CMK (cell line): ENCODE results near the gene DNAJA1.
"Not testable (repeated sequence)": the region's sequence is repeated elsewhere in the genome, so short reads cannot be mapped to it uniquely, and the experiment has no call there.

Experiments
- DNase-seq: peaks from one replicate; pipeline ENCODE4 v3.0.0-alpha.2; 2010; ENCODE audit warnings: low read depth

DNAJA1 gene

DNA sequence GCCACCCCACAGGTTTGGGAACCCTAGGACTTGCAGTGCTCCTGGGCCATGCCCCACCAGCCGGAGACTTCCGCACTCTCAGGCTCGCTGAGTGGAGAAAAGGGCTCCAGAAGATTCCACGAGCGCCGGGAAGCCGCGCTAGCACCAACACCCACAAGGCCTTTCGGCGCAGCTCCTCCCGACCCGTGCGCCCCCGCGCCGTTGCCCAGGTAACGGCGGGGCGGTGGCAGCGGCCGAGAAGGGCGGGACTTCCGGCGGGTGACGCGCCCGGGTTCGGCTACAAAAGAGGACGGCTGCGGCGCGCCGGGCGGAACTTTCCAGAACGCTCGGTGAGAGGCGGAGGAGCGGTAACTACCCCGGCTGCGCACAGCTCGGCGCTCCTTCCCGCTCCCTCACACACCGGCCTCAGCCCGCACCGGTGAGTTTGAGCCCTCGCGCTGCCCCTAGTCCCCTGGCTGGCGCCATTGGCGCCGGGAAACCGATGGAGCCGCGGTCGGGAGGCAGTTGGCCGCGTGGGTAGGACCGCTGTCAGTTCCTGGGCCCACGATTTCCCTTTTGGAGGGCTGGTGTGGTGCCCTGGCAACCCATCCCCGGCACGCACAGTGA lies at the start of gene DNAJA1:
DNAJA1 (plus strand) TSS at position 308 of the 606 bp plus-strand sequence. CDS start 1,212 bp downstream, outside the sequence.
- DNase-seq = peak; percentile 87

DNA sequence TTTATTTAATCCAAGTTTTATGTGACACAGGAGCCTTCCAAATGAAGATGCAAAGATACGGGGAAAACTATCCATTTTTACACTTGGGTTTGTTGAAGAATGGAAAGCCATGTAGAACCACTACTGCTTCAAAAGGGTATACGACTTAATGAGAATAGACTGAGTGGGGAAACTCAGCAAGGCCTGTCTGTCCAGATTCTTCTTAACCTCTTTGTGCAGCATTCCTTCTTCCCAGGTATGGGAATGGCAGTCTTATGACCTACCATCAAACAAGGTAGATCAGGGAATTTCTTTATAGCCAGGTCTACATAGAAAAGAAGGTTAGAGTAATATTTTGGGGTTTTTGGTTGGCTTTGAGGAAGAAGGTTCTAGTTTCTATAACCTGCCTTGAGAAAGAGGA lies 47.0 kb upstream of the DNAJA1 start:
- no peak for DNase-seq

DNA sequence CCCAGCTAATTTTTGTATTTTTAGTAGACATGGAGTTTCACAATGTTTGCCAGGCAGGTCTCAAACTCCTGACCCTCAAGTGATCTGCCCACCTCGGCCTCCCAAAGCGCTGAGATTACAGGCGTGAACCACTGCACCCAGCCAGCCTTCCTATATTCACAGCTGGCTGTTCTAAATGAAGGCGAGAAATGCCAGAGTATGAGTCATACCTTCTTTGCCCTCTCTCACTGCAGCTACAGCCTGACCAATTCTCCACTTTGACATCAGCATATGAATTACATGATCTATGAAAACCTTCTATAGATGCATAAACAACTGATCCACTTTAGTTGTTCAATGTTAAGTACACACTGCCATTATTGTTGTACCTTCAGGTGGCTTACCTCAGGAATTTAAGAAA lies 38.1 kb upstream of the DNAJA1 start:
- DNase-seq = no peak

DNA sequence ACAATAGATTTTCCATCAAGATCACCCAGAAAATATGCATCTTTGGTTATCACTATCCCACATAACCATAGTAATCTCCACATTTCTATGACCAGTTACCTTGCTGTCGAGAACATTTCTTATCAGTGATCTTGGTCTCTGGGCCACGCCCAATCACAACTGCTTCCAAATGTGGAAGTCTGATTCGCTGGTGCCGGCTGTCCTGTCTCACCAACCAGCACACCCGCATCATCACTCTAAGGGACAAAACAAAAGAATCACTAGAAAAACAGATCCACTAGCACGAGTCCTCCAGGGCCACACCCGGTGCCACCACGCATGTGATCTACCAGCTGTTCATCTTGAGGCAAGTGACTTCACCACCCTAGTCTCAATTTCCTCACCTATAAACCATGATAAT lies 35.4 kb upstream of the DNAJA1 start:
- no peak for DNase-seq

DNA sequence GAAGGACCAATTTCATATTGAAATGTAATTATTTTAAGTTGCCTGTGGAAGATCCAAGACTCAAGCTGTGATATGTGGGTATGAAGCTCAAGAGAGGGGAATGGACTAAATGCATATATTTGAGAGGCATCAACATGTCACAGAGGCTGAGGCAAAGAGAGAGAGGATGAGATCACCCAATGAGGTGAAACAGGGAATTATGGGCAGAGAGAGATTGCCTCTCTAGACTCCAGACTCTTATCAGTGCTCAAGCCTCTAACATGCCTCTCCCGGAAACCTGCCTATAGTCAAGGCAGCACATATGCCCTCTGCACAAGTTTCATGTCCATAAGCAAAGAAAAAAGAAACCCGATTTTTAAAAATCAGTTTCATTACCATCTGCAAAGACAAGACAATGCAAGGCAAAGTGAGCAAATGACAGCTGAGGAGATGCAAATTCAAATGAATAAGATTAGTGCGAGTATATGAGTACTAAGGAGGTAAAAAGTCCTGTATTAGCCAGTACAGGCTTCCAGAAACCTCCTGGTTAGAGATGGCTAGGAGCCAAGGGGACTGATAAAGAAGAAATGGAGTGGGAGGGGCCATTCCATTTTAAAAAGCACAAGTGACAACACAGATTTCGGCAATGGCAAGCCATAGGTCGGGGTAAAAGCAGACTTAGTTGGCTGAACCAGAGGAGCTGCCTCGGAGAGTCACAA lies 33.0 kb upstream of the DNAJA1 start:
- no peak for DNase-seq

DNA sequence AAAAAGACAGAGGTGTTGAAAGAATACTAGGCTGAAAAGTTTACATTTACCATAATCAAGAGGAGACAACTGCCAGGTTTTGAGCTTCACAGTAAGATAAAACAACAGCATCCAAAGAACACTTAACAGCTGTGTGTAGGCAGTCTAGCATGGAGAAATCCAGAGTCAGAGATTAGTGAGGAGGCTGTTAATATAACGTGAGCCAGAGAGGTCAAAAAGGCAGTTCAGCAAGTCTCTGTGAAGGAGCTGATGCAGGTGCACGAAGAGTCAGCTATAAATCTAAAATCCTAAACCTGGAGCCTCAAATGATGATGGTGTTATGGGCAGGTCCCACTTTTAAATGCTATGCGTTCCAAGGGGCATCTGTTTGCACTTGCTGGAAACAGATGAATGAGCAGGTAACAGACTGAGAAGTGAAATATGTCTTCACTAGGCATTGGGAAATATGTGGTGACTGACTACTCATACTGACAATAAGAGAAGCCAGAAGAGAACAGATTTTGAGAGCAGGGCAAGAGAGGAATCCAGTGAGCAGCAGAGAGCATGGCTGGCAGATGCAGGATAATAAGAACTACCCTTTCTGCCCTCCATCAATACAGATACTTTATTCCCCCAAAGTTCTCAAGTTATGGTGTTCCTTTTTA lies 32.4 kb upstream of the DNAJA1 start:
- DNase-seq = no peak

DNA sequence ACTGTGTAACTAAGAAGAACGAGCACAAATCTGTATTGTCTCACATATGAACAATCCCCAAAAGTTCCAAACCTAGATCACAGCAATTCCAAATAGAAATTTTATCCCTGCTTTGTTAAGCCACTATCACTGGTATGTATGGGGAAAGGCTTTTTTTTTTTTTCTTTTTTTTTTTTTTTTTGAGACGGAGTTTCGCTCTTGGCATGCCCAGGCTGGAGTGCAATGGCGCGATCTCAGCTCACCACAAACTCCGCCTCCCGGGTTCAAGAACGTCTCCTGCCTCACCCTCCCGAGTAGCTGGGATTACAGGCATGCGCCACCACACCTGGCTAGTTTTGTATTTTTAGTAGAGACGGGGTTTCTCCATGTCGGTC lies 24.4 kb upstream of the DNAJA1 start:
- DNase-seq = not testable (repeated sequence)

DNA sequence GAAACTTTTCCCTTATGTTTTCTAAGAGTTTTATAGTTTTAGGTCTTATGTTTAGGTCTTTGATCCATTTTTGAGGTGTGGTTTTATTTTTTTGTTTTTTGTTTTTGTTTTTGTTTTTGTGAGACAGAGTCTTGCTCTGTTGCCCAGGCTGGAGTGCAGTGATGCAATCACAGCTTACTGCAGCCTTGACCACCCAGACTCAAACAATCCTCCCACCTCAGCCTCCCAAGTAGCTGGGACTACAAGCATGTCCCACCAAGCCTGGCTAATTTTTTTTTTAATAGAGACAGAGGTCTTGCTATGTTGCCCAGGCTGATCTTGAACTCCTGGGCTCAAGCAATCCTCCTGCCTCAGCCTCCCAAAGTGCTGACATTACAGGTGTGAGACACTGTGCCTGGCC lies 19.7 kb upstream of the DNAJA1 start:
- not testable (repeated sequence) for DNase-seq

DNA sequence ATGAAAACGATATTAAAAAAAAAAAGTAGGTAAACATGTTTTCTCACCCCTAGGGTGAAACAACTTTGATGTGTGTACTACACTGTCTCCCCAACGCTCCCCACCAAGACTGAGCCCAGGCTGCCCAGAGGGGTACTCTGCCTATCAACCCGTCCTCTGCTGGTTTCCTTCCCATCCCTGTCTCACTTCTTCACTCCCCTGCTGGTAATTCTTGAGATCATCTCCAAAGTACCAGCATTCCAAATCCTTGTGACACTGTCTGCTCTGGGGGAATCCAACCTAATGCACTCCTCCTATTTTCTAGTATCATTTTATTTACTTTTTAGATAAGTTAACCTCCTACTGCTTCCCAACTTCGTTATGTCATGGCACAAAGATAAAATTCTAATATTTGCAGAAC lies 17.3 kb upstream of the DNAJA1 start:
- DNase-seq = no peak

DNA sequence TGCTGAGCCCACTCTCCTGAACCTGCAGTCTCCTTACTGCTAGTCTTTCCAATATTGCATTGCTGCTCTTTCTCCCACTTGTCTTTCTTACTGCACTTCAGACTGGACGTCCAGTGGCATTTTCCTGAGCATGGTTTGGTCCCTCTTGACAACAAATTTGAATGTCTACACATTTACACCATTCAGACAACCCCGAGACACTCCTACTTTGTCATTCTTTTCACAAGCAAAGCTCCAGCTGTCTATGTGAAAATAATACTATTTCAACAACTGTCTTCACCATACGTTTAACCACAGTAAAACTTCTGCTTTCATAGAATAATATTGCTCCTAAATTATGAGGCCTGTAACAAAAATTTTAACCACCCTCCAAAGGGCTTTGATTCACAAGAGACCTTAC lies 13.2 kb upstream of the DNAJA1 start:
- no peak for DNase-seq

DNA sequence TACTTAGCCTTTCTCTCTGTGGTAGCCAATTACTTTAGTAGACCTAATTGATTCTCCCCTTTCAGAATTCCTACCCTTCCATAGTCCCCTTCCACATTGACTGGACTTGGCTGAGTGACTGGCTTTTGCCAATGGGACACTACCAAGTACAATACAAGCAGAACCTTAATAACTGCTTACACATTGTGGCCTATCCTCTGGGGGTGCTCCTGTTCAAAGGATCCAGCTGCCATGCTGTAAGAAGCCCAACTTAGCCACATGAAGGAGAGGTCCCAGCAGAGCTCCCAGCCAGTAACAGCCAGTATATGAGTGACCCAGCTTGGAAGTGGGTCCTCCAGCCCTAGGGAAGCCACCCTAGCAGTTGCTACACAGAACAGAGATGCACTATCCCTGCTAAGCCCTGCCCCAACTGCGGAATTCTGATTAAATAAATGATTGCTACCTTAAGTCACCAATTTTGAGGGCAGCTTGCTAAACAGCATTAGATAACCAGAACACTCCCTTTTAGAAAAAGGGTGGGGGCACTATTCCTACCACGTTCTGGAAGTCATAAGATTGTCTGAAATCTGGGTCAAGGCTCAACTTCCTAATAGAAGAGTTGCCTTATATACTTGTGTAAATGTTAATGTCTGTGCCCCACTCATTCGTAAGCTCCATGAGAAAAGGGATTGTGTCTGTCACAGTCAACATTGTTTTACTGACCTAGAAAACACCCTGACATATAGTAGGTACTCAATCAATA lies 12.6 kb upstream of the DNAJA1 start:
- DNase-seq = no peak

DNA sequence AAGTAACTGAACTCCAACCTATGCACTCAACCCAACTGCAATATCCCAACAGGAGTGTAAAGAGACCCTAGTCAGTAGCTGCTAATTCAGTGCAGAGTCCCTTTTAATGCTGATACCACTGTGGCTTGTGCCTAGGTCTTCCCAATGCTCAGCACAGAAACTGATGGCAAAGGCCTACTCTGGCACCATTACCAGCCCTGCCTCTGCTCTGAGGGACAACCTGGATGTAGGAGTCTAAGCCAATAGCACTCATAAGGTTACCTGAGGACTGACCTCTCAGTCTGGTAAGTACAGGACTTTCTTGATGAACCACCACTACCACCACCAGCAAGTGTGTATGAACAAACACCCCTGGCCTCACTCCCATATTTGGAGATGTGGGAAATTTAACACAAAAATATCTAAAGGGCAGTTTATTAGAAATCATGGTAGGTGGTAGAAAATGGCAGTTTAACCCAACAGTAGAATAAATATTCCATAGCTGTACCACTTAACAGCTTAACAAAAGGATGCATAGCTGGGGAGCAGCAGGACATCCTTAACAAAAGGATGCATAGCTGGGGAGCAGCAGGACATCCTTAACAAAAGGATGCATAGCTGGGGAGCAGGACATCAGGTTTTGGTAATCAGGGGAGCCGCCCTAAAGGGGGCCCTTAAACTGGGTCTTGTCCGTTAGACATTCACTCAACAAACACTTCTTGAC lies 11.0 kb upstream of the DNAJA1 start:
- DNase-seq = no peak

DNA sequence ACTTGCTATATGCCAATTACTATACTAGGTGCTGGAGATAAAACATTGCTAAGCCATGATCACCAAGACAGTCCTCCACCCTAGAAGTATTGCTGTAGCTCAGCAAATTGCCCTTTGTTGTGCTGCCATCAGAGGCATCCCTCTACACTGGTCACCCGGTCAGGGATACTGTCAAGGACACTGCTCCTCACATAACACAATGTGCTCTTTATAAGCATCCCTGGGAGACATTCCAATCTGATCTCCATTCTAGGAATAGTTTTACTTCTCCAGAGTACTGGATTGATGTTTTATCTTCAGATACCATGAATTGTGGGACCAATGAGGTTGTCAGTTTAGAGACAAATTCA lies 10.4 kb upstream of the DNAJA1 start:
- no peak for DNase-seq

DNA sequence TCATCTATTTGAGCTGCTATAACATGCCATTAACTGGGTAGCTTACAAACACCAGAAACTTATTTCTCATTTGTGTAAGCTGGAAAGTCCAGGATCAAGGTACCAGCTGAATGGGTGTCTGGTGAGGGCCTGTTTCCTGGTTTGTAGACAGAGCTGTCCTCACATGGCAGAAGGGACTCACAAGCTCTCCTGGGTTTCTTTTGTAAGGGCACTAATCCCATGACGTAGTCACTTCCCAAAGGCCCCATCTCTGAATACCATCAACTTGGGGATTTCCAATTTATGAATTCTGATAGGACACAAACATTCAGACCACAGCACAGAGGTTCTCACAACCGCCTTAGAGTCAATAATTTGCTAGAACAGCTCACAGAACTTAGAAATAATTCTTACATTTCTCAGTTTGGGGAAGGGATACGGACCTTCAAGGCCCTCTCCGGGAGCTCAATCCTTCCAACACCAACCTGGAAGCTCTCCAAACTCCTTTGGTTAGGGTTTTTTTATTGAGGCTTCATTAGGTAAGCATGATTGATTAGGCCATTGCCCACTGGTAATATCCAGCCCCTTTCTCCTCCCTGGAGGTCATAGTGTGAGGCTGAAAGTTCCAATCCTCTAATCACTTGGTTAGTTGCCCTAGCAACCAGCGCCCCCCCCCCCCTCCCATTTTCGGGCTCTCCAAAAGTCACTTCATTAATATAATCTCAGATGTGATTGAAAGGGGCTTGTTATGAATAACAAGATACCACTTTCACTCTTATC lies 7.6 kb upstream of the DNAJA1 start:
- no peak for DNase-seq

DNA sequence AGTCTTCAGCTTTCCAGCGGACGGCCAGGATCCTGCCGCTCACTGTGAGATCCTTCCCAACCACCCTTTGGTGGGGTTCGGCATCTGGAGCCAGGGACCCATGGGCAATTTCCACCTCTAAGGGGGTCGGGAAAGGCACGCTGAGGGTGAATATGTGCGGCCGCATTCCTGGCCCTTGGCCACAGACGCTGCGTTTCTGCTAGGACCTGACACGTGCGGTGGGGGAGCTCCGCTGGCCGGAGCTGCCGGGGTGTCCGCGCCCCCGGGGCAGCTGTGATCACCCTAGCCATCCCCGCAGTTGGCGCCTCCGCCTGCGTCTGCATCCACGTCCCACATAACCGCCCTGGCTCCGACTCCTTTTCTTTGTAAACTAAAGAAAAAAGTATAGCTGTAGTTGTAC lies 5.3 kb upstream of the DNAJA1 start:
- DNase-seq = no peak

DNA sequence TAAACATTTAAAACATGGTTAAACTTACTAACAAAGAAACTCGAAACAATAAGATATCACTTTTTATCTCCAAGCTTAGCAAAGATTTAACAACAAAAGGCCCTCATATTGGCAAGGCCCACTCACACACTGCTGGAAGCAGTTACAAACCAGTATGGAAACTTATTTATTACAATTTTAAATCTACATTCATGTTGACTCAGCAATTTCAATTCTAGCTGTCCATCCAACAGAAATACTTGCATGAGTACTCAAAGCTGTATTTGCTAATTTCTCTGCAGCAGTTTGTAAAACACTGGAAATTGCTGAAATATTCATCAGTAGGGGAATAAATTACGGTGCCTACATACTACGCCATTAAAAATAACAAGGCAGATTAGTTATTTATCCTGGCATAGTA lies 2.8 kb upstream of the DNAJA1 start:
- no peak for DNase-seq

DNA sequence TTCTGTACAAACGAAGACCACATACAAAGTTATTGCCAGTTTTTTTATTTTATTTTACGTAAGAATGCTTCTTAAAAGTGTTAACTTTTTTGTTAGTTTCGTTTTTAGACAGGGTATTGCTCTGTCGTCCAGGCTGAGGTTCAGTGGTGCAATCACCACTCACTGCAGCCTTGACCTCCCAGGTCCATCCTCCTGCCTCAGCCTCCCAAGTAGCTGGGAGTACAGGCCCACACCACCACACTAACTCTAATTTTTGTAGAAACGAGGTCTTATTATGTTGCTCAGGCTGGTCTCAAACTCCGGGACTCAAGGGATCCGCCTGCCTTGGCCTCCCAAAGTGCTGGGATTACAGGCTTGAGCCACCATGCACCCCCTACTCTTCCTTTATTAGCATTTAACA lies 2.3 kb upstream of the DNAJA1 start:
- no peak for DNase-seq

DNA sequence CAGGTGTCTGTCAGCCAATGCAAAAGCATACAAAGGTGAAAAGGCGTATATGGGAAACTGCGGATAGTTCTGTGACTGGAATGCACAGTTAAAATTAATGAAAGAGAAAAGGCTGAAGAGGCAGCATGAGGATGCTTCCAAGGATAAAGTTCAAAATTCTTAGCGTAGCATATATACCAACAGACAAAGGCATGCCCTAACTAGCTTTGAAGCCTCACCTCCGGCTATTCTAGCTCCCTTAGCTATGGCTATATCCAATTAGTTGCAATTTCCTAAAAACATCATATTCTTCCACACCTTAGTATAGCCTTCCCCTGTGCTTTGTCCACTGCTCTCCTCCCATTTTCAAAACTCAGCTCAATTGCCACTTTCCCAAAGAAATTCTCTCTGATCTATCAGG lies 1.4 kb upstream of the DNAJA1 start:
- no peak for DNase-seq

DNA sequence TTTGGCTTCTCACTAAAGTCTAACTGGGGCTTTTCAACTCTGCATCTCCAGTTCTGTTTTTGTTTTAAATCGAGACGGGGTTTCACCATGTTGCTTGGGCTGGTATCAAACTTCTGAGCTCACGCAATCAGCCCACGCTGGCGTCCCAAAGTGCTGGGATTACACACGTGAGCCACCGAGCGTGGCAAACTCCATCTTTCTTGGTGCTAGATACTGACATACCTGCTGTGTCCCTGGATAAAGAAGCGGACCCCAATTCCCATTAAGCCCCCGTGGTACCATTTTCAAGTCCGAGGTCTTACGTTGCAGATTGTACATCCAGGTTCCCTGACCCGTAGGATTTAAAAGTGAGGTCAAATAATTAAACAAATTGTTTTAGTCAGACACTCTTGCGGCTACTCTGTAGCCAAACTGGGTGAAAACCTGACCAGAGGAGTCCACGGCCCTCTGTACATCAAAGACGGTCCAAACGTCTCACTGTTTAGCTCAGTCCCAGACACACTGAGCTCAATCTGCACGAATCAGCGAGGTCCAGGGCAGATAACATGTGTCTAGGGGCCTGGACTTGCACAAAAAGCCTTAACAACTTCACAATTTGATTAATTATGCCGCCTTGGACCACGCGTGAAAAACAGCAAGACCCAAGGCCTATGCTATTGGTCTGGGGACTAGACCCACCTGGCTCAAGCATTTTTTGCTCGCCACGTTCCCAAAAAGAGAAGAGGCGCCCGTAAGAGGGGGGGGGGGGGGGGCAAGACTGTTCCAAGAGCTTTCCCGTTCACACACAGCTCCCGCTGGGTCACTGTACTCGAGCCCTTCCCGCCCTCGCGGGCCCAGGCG lies 727 bp upstream of the DNAJA1 start:
- no peak for DNase-seq

DNA sequence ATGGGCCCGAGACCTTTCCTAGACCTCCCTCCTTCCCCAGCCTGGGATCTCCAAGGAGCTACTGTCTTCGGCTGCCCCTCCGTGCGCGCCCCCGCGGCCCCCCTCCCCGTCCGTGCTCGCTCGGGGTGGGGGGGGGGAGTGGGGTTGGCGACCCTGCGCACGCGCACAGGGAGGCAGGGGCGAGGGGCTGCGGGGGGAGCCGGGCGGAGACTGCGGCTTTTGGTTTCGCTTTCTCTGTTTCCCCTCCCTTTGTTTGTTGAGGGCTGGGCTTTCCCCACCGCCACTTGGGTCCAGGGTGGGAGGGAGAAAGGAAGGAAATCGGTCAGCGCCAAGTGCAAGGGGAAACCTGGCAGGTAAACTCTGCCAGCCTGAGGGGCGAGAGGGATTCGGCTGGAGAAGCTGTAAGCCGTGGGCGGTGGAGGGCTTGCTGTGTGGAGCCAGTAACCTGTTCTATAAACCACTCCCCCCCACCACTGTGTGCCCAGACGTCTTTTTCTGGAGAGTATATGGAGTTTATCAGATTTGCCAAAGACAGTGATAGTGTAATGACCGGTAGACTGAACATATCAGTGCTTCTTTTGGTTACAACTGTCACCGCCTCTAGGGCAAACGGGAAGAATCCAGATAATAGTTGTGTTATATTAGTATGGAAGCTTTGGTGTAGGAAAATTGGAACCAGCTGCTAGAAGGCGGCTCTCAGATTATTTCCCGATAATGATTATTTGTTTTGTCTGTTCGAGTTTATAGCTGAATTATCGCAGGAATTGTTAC lies 684 bp downstream of the DNAJA1 start:
- no peak for DNase-seq
